ENCODE data around the gene OR4D9.
"Not testable (repeated sequence)": the region's sequence is repeated elsewhere in the genome, so short reads cannot be mapped to it uniquely, and the experiment has no call there.

OR4D9 gene

DNA sequence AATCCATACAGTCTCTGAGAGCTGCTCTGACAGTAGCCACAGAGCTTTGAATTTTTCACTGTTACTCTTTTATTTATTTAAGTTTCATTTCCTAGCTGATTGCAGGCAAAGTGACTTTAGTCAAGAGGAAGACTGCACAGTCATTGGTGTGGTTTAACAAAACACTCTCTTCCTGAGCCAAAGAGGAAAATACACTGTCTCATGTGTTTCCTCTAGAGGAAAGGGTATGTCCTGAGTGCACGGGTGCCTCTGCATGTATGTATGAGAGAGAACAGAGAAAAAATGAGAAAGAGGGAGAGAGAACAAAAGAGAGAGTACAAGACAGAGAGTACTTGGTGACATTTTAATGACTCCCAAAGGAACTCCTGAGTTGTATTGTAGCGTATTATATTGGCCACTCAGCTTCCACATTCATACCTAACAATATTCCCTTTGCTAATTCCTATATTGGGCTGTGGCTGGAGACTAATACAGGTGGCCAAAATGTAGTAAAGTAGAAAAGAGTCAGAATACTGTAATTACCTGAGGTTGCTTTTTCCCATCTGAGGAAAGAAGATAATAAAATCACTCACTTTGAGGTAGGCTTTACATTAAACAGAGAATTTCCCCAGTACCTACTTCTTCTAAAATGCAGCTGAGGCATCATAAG, at the start of gene OR4D9:
Gene OR4D9, plus strand, starts transcription at position 599 of the 649 bp plus-strand sequence. CDS start 3,374 bp downstream, outside the sequence.
- no peak for DNase-seq

DNA sequence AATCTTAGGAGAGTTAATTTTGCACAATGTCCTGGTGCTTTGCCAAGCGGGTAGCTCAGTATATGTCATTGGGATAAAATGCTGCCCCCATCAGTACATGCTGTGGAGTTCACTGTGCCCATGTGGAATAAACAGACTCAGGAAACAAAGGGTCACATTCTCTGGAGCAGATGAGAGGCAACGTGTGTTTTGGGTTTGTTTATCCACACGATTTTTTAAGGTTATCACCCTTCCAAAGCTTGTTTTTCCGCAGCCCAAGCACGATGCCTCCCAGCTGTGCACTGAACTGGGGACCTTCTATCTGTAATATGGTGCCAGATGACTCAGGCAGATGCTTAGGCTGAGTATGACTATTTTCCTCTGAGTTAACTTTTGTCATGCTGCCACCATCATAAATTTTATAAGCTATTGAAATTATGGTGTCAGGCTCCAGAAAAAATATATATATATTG, 48.1 kb upstream of the OR4D9 start:
- DNase-seq = no peak

- no peak for DNase-seq
These were observed 38.3 kb upstream of the OR4D9 start, which contains the start of gene OR4D10 for GRCh38 chr11:59473015-59473414. Gene OR4D10 (plus strand): TSS chr11:59473315. CDS start chr11:59477430, 4,115 bp downstream.

DNA sequence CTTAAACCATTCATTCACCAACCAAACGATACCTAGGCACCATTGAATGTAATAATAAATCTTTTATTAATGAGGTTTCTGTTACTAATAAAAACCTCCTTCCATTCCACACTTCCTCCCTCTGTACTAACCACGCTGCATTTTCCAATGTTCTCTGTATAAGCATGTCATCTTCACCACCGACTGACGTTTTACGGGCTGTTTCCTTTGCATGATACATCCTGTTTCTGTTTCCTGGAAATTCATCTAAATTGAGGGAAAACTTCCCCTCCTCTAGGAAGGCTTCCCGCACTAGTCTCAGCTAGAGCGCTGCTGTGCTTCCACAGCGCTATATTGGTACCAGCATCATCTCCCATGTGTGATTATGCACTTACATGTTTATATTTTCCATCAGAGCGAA, 36.2 kb upstream of the OR4D9 start:
- no peak for DNase-seq

DNA sequence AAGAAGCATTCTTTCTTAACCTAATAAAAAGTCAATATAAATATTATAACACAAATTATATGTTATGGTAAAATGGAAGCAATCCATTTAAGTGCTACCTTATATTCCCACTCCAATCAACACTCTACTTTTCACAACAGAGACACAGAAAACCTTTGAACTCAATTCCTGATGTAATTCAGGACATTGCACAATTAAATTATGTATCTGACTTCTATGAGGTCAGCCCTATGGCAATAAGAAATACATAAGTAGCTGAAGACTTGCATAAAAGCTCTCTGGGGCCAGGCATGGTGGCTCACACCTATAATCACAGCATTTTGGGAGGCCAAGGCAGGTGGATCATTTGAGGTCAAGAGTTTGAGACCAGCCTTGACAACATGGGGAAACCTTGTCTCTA, 31.4 kb upstream of the OR4D9 start:
- DNase-seq = no peak

DNA sequence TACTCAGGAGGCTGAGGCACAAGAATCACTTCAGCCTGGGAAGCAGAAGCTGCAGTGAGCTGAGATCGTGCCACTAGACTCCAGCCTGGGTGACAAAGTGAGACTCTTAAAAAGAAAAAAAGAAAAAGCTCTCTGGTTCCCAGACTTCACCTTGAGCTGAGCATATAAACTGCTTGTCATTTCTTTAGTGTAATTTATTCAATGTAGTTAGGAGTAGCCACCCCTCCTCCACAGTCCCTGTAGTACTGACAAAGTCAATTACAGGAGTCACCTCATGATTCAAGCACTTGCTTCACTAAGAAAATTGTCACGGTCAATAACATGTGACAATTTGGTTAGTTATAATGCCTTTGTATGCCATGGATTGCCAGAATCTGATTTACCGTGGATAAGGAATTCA, 31.0 kb upstream of the OR4D9 start:
- no peak for DNase-seq

DNA sequence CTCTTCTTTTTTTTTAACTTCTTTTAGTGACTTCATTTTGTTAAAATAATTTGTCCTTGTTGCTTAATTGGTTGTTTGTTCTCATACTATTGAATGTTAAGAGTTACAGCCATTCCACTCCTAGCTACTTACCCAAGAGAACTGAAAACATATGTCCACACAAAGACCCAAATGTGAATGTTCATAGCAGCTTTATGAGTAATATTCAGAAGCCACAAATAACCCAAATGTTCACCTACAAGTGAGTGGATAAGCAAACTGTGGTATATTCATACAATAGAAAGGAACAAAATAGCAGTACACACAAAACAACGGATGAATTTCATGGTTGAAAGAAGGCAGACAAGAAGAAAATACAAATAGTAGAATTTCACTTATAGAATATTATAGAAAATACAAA, 9.4 kb upstream of the OR4D9 start:
- no peak for DNase-seq

DNA sequence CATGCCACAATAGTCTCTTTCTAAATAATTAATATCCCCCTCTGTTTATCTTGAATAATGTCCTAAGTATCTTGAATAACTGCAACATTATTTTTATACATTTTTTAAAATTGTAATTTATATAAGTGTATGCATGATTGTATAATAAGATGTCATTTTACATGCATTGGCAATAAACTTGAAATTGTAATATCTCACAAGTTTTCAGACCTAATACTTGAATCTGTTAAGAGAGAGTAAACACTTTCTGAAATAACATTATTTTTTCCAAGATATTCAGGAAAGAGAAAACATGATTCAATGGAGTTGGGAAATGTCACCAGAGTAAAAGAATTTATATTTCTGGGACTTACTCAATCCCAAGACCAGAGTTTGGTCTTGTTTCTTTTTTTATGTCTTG, 8.1 kb upstream of the OR4D9 start, which contains the start of gene OR4D11:
Gene OR4D11, plus strand, starts transcription at position 301 of the 400 bp plus-strand sequence. Its CDS starts 0 bp downstream, at position 301.
- DNase-seq = no peak

- DNase-seq = no peak
These were observed 336 bp downstream of the OR4D9 start for GRCh38 chr11:59511675-59512074.

DNA sequence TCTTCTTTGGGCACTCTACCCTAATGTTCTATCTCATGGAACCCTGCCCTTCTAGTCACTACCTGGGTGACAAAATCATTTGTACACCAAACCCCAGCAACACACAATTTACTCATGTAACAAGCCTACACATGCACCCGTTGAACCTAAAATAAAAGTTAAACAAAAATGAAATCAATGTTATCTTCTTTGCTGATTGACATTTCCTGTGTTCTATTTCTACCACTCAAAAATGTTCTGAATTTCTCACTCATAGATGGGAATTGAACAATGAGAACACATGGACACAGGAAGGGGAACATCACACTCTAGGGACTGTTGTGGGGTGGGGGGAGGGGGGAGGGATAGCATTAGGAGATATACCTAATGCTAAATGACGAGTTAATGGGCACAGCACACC, 8.8 kb downstream of the OR4D9 start:
- not testable (repeated sequence) for DNase-seq

- DNase-seq = no peak
These were observed 9.4 kb downstream of the OR4D9 start for GRCh38 chr11:59520741-59521140.

GRCh38 chr11:59523541-59523940, 12.2 kb downstream of the OR4D9 start:
- DNase-seq = no peak

DNA sequence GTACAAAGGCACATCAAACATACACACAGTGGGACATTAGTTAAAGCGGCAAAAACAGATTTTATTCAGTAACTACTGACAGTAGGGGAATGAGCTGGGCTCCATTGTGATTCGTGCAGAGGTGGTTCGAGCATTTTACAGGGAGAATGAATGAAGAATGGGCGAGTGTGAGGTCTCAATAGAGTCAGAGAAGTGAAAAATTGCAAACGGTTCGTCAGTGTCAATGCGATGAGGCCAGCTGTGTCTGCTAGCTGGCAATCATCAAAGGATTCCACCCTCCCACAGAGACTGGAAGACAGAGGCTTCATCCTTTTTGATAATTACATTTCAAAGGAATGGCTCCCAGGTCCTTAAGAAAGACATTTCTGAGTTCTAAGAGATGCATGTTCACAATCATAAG, 17.4 kb downstream of the OR4D9 start:
- no peak for DNase-seq

DNA sequence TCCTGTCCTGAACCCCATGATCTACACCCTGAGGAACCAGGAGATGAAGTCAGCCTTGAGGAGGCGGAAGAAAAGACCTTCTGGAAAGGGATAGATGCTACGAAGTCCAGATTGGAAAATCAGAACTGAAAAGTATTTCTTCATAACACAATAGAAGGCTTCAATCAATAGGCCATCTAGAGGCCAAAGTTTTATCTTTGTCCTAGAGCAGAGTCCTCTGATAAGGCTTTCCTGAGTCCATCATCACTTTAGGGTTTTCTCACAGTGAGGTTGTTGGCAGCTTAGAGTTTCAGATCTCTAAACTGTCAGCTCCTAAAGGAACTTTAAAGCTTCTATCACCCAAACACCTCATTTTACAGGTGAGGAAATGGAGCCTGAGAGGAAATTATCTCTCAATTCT, 21.3 kb downstream of the OR4D9 start:
- no peak for DNase-seq

- DNase-seq = no peak
These were observed 23.3 kb downstream of the OR4D9 start for GRCh38 chr11:59534676-59535075.

DNA sequence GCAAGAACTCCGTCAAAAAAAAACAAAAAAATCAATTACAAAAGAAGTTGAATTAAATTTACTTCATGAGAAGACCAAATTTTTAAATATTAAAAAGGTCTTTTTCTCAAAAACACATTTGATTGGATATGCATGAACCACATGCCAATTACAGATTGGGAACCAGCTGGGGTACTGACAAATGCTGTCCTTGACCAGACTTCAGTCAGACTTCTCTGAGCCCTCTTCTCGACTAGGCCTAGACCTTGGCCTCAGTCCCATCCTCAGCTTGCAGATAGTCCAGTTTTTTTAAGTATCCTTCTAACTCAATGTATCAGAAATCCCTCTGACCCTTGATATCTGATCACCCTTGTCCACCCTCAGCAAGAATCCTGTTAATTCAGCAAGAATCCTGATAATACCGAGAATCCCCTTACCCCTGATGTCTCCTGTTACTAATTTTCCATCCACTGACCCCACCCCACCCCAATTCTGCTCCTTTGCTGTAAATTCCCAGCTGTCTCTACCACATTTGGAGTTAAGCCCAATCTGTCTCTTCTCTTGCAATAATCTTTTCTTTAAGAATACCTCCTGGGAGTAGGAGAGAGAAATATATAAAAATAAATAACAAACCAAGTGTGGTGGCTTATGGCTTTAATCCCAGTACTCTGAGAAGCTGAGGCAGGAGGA, 30.9 kb downstream of the OR4D9 start:
- no peak for DNase-seq

GRCh38 chr11:59543713-59544112, 32.4 kb downstream of the OR4D9 start:
- DNase-seq = not testable (repeated sequence)

DNA sequence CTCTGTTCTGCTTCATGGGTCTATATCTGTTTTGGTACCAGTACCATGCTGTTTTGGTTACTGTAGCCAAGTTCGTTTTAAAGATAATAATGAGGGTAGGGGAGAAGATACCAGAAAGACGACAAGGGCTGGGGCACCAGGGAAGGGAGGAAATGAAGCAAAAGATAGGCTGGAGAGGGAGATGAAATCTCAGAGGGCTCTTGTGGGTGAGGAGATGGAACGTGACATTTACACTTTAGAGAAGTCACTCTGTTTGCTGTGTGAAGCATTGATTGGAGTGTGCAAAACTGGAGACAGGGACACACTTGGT, 33.5 kb downstream of the OR4D9 start:
- no peak for DNase-seq

GRCh38 chr11:59545179-59546020, 34.1 kb downstream of the OR4D9 start:
- DNase-seq = no peak

DNA sequence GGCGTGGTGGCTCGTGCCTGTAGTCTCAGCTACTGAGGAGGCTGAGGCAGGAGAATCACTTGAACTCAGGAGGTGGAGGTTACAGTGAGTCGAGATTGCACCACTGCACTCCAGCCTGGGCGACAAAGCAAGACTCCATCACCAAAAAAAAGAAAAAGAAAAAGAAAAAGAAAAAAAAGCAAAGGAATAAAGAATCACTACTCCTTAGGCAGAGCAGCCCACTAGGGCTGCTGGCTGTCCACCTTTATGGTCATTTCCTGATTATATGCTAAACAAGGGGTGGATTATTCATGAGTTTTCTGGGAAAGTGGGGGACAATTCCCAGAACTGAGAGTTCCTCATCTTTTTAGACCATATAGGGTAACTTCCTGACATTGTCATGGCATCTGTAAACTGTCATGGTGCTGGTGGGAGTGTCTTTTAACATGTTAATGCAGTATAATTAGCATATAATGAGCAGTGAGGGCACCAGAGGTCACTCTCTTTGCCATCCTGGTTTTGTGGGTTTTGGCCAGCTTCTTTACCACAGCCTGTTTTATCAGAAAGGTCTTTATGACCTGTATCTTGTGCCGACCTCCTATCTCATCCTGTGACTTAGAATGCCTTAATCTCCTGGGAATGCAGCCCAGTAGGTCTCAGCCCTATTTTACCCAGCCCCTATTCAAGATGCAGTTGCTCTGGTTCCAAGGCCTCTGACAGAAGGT, 36.4 kb downstream of the OR4D9 start:
- not testable (repeated sequence) for DNase-seq

DNA sequence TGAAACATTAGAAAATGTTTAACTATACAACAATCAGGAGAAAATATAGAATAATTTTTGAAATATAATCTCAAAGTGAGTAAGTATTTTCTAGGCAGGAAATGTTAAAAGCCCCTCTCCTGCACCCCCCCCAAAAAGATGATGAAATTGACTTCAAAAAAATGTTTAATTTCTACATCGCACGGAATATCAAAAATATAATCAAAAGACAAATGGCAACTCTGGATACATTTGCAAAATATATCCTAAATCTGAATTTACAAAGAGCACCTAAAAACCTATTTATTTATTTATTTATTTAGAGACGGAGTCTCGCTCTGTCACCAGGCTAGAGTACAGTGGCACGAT, 36.9 kb downstream of the OR4D9 start:
- DNase-seq = no peak

- peak; percentile 73 to 77 (median 74) for DNase-seq
These were observed 39.1 kb downstream of the OR4D9 start for GRCh38 chr11:59550368-59550841.

Measured in activated naive CD4-positive, alpha-beta T cell (primary cell).